Spleen (tissue), 7 donors: Measurements from ENCODE around the gene MRPS14.

Experiments
- CTCF ChIP-seq, 11 experiments: fragments of 200-600 bp in 7 of 11; fragments of 450-650 bp in 4 of 11; sonication (generic) in 4 of 11; IDR thresholded peaks in 8 of 11; conservative IDR thresholded peaks in 3 of 11; 1 replicate in 7 of 11; 2 replicates in 4 of 11; pipeline versions ENCODE4 v1.4.0 to v1.8.0; 2016 to 2021; ENCODE audit warnings: antibody characterized with exemption in 11 of 11, inconsistent platforms in 4 of 11, mild to moderate bottlenecking in 1 of 11
- POLR2A ChIP-seq, 3 donors: fragments of 450-650 bp; IDR thresholded peaks; one replicate each; pipeline ENCODE4 v1.5.1; 2017; ENCODE audit warnings: antibody characterized with exemption in 3 of 3, mild to moderate bottlenecking in 1 of 3
- POLR2AphosphoS5 ChIP-seq, 3 donors: sonication (generic); formaldehyde crosslinking; IDR thresholded peaks; one replicate each; pipeline ENCODE4 v1.5.1; 2017; ENCODE audit warnings: antibody characterized with exemption in 3 of 3
- donor health status: DM: no; HTN: no; CAD: no; lungs with moderate emphysema.
- donor health status: DM: no; HTN: no; CAD: no.
- donor health status: DM: no; HTN: no; CAD: no.

- no peak for TF ChIP-seq CTCF (IDR thresholded peaks at IDR 0.05 in 8 of 11, conservative IDR thresholded peaks at IDR 0.05 in 3 of 11)
- TF ChIP-seq POLR2A (IDR thresholded peaks at IDR 0.05), result no peak
- TF ChIP-seq POLR2AphosphoS5 (IDR thresholded peaks at IDR 0.05), result no peak
Observed at GRCh38 chr1:175062858-175063257, 39.6 kb upstream of the MRPS14 start.
